K562 (cell line): Measurements from ENCODE around the gene MRPL54. TPM values are rescaled to one million over a fixed set of nuclear protein-coding genes. Genes with fewer than 3 reads are reported as not detected.

ENCODE experiments used
- ATAC-seq: fragments of 200-7000 bp; cut with Tn5 transposase; 3 replicates; pipeline ENCODE4 v1.9.1; 2020; ENCODE audit warnings: moderate library complexity
- BruUV-seq: library from RNA; stranded (reverse); fragments of 400-500 nt; replicated peaks from 2 replicates; lab custom pipeline; 2021; lab: Mats Ljungman, UMichigan
- CTCF ChIA-PET: fragments of 300-600 bp; formaldehyde crosslinking; extraction: SDS; loops from one replicate; lab custom pipeline; 2021; ENCODE audit warnings: low intra/inter-chr PET ratio; lab: Yijun Ruan, JAX
- POLR2A ChIA-PET: fragments of 300-600, 350-650 bp; sonication (Branson Sonifier 250); formaldehyde crosslinking; extraction: SDS; loops from one replicate; lab custom pipeline; 2021; ENCODE audit warnings: antibody characterized with exemption, inconsistent platforms; lab: Yijun Ruan, JAX
- DNase-seq, 4 experiments: peaks; one replicate each; pipeline versions ENCODE4 v3.0.0 to v3.0.0-alpha.2; 2011 to 2018; ENCODE audit warnings: low spot score in 3 of 4, mixed read lengths in 3 of 4; ENCODE audit errors: extremely low read depth in 1 of 4
- FAIRE-seq: peaks from 2 replicates; lab custom pipeline; 2011; peaks lifted over from hg19 to GRCh38; lab: Jason Lieb, UNC
- H2AFZ ChIP-seq: 2 replicates; pipeline ENCODE4 v1.6.0; 2011; ENCODE audit warnings: low read depth, low read length, control low read depth, inconsistent platforms
- H3K27ac ChIP-seq: fragments of 200-600 bp; 3 replicates; pipeline ENCODE4 v1.8.0; 2011; ENCODE audit warnings: low read depth, mild to moderate bottlenecking, control low read depth, inconsistent platforms, low read length, moderate library complexity, mixed read lengths; ENCODE audit errors: extremely low read depth
- H3K27me3 ChIP-seq, 2 experiments: fragments of 300-600 bp in 1 of 2; 2 replicates in 1 of 2; 3 replicates in 1 of 2; pipeline versions ENCODE4 v1.6.0 to v1.8.0; 2011; ENCODE audit warnings: inconsistent platforms in 2 of 2, low read length in 2 of 2, mild to moderate bottlenecking in 1 of 2, mixed read lengths in 1 of 2, moderate library complexity in 1 of 2; ENCODE audit not compliant: control insufficient read depth in 2 of 2, insufficient read depth in 2 of 2
- H3K36me3 ChIP-seq: fragments of 300-600 bp; 3 replicates; pipeline ENCODE4 v1.8.0; 2011; ENCODE audit warnings: mild to moderate bottlenecking, low read length, inconsistent platforms; ENCODE audit not compliant: control insufficient read depth, insufficient read depth
- H3K4me1 ChIP-seq, 2 experiments: fragments of 200-600 bp in 1 of 2; replicated peaks in 1 of 2; 2 replicates in 1 of 2; 3 replicates in 1 of 2; pipeline versions ENCODE4 v1.5.1 to v1.8.0; 2011; ENCODE audit warnings: inconsistent platforms in 2 of 2, low read length in 2 of 2, mild to moderate bottlenecking in 1 of 2, mixed read lengths in 1 of 2, moderate library complexity in 1 of 2; ENCODE audit not compliant: control insufficient read depth in 2 of 2, insufficient read depth in 2 of 2
- H3K4me2 ChIP-seq: 2 replicates; pipeline ENCODE4 v1.6.1; 2011; ENCODE audit warnings: low read length, control low read depth, inconsistent platforms, mixed read lengths; ENCODE audit not compliant: insufficient read depth
- H3K4me3 ChIP-seq: fragments of 200-600 bp; sonication (generic), shearing (Covaris generic); 2 replicates; pipeline ENCODE4 v1.5.1; 2016; ENCODE audit warnings: control low read depth, inconsistent platforms
- H3K79me2 ChIP-seq: fragments of 200-600 bp; 3 replicates; pipeline ENCODE4 v1.8.0; 2011; ENCODE audit warnings: low read length, inconsistent platforms; ENCODE audit not compliant: control insufficient read depth, insufficient read depth
- H3K9ac ChIP-seq, 2 experiments: 2 replicates each; pipeline versions ENCODE4 v1.6.0 to v1.6.1; 2011; ENCODE audit warnings: low read depth in 2 of 2, low read length in 2 of 2, control low read depth in 1 of 2, inconsistent platforms in 1 of 2, mild to moderate bottlenecking in 1 of 2, mixed read lengths in 1 of 2; ENCODE audit not compliant: insufficient read depth in 1 of 2
- H3K9me1 ChIP-seq: one replicate; pipeline ENCODE4 v1.6.0; 2011; ENCODE audit warnings: inconsistent platforms, mild to moderate bottlenecking, low read length, moderate library complexity; ENCODE audit not compliant: control insufficient read depth, insufficient read depth
- H3K9me3 ChIP-seq: replicated peaks from 2 replicates; pipeline ENCODE4 v1.5.1; 2011; ENCODE audit warnings: low read depth, low read length, inconsistent platforms; ENCODE audit not compliant: control insufficient read depth, insufficient read depth
- H4K20me1 ChIP-seq: replicated peaks from 2 replicates; pipeline ENCODE4 v1.6.1; 2011; ENCODE audit warnings: low read length, inconsistent platforms, mixed read lengths; ENCODE audit not compliant: control insufficient read depth, insufficient read depth
- C11orf30 ChIP-seq: fragments of 450-650 bp; IDR thresholded peaks from 2 replicates; pipeline ENCODE4 v1.6.1; 2016; ENCODE audit warnings: low read depth, mild to moderate bottlenecking
- CBX8 ChIP-seq: fragments of 200-600 bp; sonication (generic); IDR thresholded peaks from 2 replicates; pipeline ENCODE4 v1.6.1; 2012; ENCODE audit warnings: borderline replicate concordance, mixed run types, low read depth, mild to moderate bottlenecking, moderate library complexity, mixed read lengths, low read length, control low read depth, inconsistent platforms; ENCODE audit not compliant: poor library complexity, severe bottlenecking; ENCODE audit errors: extremely low read depth
- DACH1 ChIP-seq: fragments of 450-650 bp; IDR thresholded peaks from 2 replicates; pipeline ENCODE4 v1.6.1; 2018; ENCODE audit not compliant: partially characterized antibody
- DMBX1 ChIP-seq: fragments of 250-450 bp; sonication (Bioruptor Pico); IDR thresholded peaks from 2 replicates; pipeline ENCODE4 v1.8.0; 2022; ENCODE audit warnings: inconsistent platforms, mild to moderate bottlenecking, moderate library complexity, borderline replicate concordance
- HSF4 ChIP-seq: fragments of 250-450 bp; sonication (Bioruptor Pico); IDR thresholded peaks from 2 replicates; pipeline ENCODE4 v2.1.2; 2022; ENCODE audit warnings: mild to moderate bottlenecking, moderate library complexity, borderline replicate concordance
- KDM1A ChIP-seq, 2 experiments: fragments of 450-650 bp; IDR thresholded peaks; 2 replicates each; pipeline ENCODE4 v1.6.1; 2016; ENCODE audit warnings: mild to moderate bottlenecking in 2 of 2
- NCOR1 ChIP-seq: fragments of 450-650 bp; IDR thresholded peaks from 2 replicates; pipeline ENCODE4 v1.6.1; 2016; ENCODE audit warnings: mild to moderate bottlenecking, moderate library complexity
- SRSF3 ChIP-seq: fragments of 200-400 bp; formaldehyde crosslinking; IDR thresholded peaks from 2 replicates; pipeline ENCODE4 v1.6.1; 2016; ENCODE audit warnings: mild to moderate bottlenecking, low read length, moderate library complexity; ENCODE audit not compliant: insufficient read depth
- XRCC5 ChIP-seq: fragments of 200-400 bp; formaldehyde crosslinking; IDR thresholded peaks from 2 replicates; pipeline ENCODE4 v1.6.1; 2017; ENCODE audit warnings: low read depth, mild to moderate bottlenecking, low read length
- ZBTB1 ChIP-seq: sonication (generic); formaldehyde crosslinking; IDR thresholded peaks from 2 replicates; pipeline ENCODE4 v1.8.1; 2023; ENCODE audit warnings: missing genetic modification reagents, low read depth, mild to moderate bottlenecking, borderline replicate concordance
- ZNF217 ChIP-seq: sonication (generic); formaldehyde crosslinking; IDR thresholded peaks from 2 replicates; pipeline ENCODE4 v1.8.0; 2022; ENCODE audit warnings: mild to moderate bottlenecking, missing genetic modification reagents
- ZNF449 ChIP-seq: fragments of 250-450 bp; sonication (Bioruptor Pico); IDR thresholded peaks from 2 replicates; pipeline ENCODE4 v1.8.0; 2022; ENCODE audit warnings: moderate library complexity, mild to moderate bottlenecking, inconsistent platforms
- ZNF518B ChIP-seq: fragments of 250-450 bp; sonication (Bioruptor Pico); IDR thresholded peaks from 2 replicates; pipeline ENCODE4 v1.5.0; 2021; ENCODE audit warnings: mild to moderate bottlenecking, moderate library complexity
- WGBS: fragments of 100-300 bp; shearing (Covaris generic); methylation state at CpG from one replicate; pipeline ENCODE4 v1.1.6; 2016; ENCODE audit warnings: low coverage, mixed read lengths; ENCODE audit not compliant: insufficient coverage; ENCODE audit errors: missing lambda C conversion rate; 5-methylcytosine and 5-hydroxymethylcytosine counted together
- in situ Hi-C: fragments of 300-500 bp; cut with MboI; formaldehyde crosslinking; loops from 4 replicates; pipeline ENCODE4 v1.15.0; 2018; ENCODE audit warnings: inconsistent platforms, mixed read lengths
- intact Hi-C: fragments of 100-400 bp; cut with micrococcal nuclease; formaldehyde crosslinking; loops from 2 replicates; pipeline ENCODE4 v1.14.2; 2022
- polyA plus RNA-seq, 8 experiments: library from polyadenylated mRNA; depleted of rRNA in 4 of 8; stranded (reverse) in 5 of 8; unstranded in 3 of 8; fragments of >200 nt; fragmentation: Nextera tagmentation in 2 of 8; fragmentation: Illumina TruSeq in 1 of 8; extraction: Ambion mirVana in 2 of 8; extraction: Trizol in 1 of 8; gene quantifications; 2 replicates each; pipeline versions ENCODE4 v1.2.1 to v1.2.3, GENCODE V29; 2011 to 2014; ENCODE audit warnings: inconsistent platforms in 1 of 8, missing spikeins in 1 of 8
- total RNA-seq, 7 experiments: library from RNA; depleted of rRNA in 6 of 7; stranded (reverse); fragments of >200 nt in 6 of 7; fragmentation: Illumina TruSeq in 2 of 7; extraction: Trizol in 2 of 7; gene quantifications; 2 replicates each; pipeline versions ENCODE4 v1.2.1 to v1.2.3, GENCODE V29; 2011 to 2021; ENCODE audit warnings: low replicate concordance in 1 of 7
- TF ChIP-seq, protein P1 (sequence below): sonication (generic); formaldehyde crosslinking; IDR thresholded peaks from 2 replicates; pipeline ENCODE4 v1.8.1; 2023; ENCODE audit warnings: mild to moderate bottlenecking, missing genetic modification reagents, moderate library complexity

Gene MRPL54
- total and polyA plus RNA-seq, 9 of the 15 experiments (the other 6 are each of a cell fraction or from before 2014, with no cell fraction given), result 3.5 to 120 (median 56.9) TPM

DNA sequence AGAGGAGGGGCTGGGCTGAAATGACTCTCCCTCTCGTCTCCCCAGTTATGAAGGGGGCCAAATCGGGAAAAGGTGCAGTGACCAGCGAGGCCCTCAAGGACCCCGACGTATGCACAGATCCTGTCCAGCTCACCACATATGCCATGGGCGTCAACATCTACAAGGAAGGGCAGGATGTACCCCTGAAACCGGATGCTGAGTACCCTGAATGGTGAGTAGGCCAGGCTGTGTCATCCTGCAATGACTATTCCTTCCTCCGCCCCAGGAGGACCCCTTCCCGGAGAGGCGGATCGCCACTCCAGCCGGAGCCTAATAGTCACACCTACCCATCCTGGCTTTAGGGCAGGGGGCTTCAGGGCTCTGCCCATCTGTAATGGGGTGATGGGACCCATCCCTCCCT lies 2.6 kb downstream of the MRPL54 start:
- Histone ChIP-seq H3K4me1 (peaks cover 8 to 43% of the 10 kb centered on the region in 2 experiments; a peak in 4 of 5 replicates), H3K4me2 (no peak overlapping the region), H3K9me3 (no peaks in the 10 kb centered on the region), H2AFZ (no peak overlapping the region), H3K9ac (peak overlapping the region in 1 of 2 experiments; percentile 69; a peak in 2 of 4 replicates), H3K9me1 (no peaks in the 10 kb centered on the region), H4K20me1 (no peaks in the 10 kb centered on the region), H3K27me3 (no peaks in the 10 kb centered on the region), H3K27ac (no peak overlapping the region), H3K79me2 (peaks cover 20% of the 10 kb centered on the region), H3K4me3 (no peak overlapping the region), H3K36me3 (peaks cover 28% of the 10 kb centered on the region; the same call in 2 of the 3 replicates)
- intact Hi-C loops (no loop called here), in situ Hi-C loops (no loop called here)
- ChIA-PET CTCF (no interaction called here), POLR2A (interaction anchor here (4.0 kb wide), 1 partner anchor 8 kb away, joined by 48 read pairs; the partner anchor contains the start of gene RAX2)
- FAIRE-seq (no peak), ATAC-seq (no peak), DNase-seq (no peak)
- WGBS, result 95% methylated on average over 12 of the region's 12 CpGs
- TF ChIP-seq C11orf30 (no peak), ZNF449 (CRISPR knock-in tag) (no peak), DACH1 (no peak), ZNF518B (CRISPR knock-in tag) (no peak), KDM1A (IDR thresholded peaks at IDR 0.05) (no peak), ZNF217 (no peak), ZBTB1 (CRISPR knock-in tag) (no peak), CBX8 (no peak), XRCC5 (no peak), HSF4 (CRISPR knock-in tag) (no peak), SRSF3 (no peak), DMBX1 (CRISPR knock-in tag) (no peak), NCOR1 (no peak)
- TF ChIP-seq, protein P1, sequence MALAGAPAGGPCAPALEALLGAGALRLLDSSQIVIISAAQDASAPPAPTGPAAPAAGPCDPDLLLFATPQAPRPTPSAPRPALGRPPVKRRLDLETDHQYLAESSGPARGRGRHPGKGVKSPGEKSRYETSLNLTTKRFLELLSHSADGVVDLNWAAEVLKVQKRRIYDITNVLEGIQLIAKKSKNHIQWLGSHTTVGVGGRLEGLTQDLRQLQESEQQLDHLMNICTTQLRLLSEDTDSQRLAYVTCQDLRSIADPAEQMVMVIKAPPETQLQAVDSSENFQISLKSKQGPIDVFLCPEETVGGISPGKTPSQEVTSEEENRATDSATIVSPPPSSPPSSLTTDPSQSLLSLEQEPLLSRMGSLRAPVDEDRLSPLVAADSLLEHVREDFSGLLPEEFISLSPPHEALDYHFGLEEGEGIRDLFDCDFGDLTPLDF, result no peak
- no TSS peak for BruUV-seq
